Peyer's patch (tissue), 4 donors: ENCODE results near the gene BBLN.

Source experiments
- POLR2A ChIP-seq, 2 donors: fragments of 450-650 bp; IDR thresholded peaks; one replicate each; pipeline ENCODE4 v1.5.1; 2017; ENCODE audit warnings: antibody characterized with exemption in 2 of 2, mild to moderate bottlenecking in 2 of 2, moderate library complexity in 2 of 2
- TF ChIP-seq, protein P1 (sequence below), 6 experiments: fragments of 450-650 bp in 4 of 6; fragments of 200-600 bp in 2 of 6; sonication (generic) in 1 of 6; IDR thresholded peaks; one replicate each; pipeline ENCODE4 v1.5.1; 2017 to 2019; ENCODE audit warnings: antibody characterized with exemption in 6 of 6, mild to moderate bottlenecking in 3 of 6, moderate library complexity in 1 of 6

DNA sequence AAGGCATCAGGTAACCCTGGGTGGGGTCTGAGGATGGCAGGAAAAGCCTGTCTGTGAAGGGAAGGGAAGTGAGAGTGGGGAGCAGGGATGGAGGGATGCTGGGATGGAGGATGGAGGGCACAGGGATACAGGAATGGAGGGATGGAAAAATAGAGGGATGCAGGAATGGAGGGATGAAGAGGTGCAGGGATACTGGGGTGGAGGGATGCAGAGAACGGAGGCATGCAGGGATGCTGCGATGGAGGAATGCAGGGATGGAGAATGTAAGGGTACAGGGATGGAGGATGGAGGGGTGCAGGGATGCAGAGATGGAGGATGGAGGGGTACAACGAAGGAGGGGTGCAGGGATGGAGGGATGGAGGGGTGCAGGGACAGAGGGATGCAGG is 41.6 kb upstream of the BBLN start:
- TF ChIP-seq, protein P1, sequence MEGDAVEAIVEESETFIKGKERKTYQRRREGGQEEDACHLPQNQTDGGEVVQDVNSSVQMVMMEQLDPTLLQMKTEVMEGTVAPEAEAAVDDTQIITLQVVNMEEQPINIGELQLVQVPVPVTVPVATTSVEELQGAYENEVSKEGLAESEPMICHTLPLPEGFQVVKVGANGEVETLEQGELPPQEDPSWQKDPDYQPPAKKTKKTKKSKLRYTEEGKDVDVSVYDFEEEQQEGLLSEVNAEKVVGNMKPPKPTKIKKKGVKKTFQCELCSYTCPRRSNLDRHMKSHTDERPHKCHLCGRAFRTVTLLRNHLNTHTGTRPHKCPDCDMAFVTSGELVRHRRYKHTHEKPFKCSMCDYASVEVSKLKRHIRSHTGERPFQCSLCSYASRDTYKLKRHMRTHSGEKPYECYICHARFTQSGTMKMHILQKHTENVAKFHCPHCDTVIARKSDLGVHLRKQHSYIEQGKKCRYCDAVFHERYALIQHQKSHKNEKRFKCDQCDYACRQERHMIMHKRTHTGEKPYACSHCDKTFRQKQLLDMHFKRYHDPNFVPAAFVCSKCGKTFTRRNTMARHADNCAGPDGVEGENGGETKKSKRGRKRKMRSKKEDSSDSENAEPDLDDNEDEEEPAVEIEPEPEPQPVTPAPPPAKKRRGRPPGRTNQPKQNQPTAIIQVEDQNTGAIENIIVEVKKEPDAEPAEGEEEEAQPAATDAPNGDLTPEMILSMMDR (IDR thresholded peaks at IDR 0.05): no peak
- no peak for TF ChIP-seq POLR2A (IDR thresholded peaks at IDR 0.05)
